Measurements from ENCODE around the gene RRAGB. TPM values are rescaled to one million over a fixed set of nuclear protein-coding genes. Genes with fewer than 3 reads are reported as not detected.

Gene RRAGB
- polyA plus RNA-seq, 1 donor (not counting 4 experiments of a cell fraction or from before 2014, with no cell fraction given) = 18.9 TPM

- no peak overlapping the region for H3K9ac ChIP-seq (ENCODE audit: control insufficient read depth, extremely low read depth, insufficient read depth, low read length)
- no peaks in the 10 kb centered on the region for H3K27me3 ChIP-seq (ENCODE audit: control insufficient read depth, extremely low read depth, insufficient read depth, low read length)
- dilution Hi-C loops (cut with MboI; ENCODE audit: extremely low pct_ligation_motif_present, low sequenced_read_pairs) = no loop called here
- no peaks in the 10 kb centered on the region for H3K4me1 ChIP-seq (ENCODE audit: control insufficient read depth, extremely low read depth, insufficient read depth, low read length)
- no peaks in the 10 kb centered on the region for H3K9me3 ChIP-seq (ENCODE audit: control insufficient read depth, low read depth, low read length)
- no peak for DNase-seq (ENCODE audit: low read depth, low spot score)
- no peaks in the 10 kb centered on the region for H3K36me3 ChIP-seq (ENCODE audit: control insufficient read depth in 2 of 2, extremely low read depth in 1 of 2, insufficient read depth in 2 of 2, low read length in 2 of 2)
- H3K27ac ChIP-seq (ENCODE audit: control insufficient read depth, insufficient read depth, low read length) = no peak overlapping the region
- no peaks in the 10 kb centered on the region for H3K9me1 ChIP-seq (ENCODE audit: control insufficient read depth, extremely low read depth, insufficient read depth, low read length)
- no peak for FAIRE-seq
- no peaks in the 10 kb centered on the region for H3K79me2 ChIP-seq (ENCODE audit: control insufficient read depth, insufficient read depth, low read length)
- H4K20me1 ChIP-seq (ENCODE audit: control insufficient read depth, extremely low read depth, insufficient read depth, low read length) = no peaks in the 10 kb centered on the region
- H3K4me3 ChIP-seq (ENCODE audit: control insufficient read depth in 2 of 3, extremely low read depth in 1 of 3, insufficient read depth in 2 of 3, low read depth in 1 of 3, low read length in 3 of 3) = no peak overlapping the region
- no peak for TF ChIP-seq CTCF (optimal IDR thresholded peaks at IDR 0.05 in 1 of 3, IDR thresholded peaks at IDR 0.05 in 1 of 3, conservative IDR thresholded peaks at IDR 0.05 in 1 of 3; ENCODE audit: extremely low read depth in 1 of 3, insufficient read depth in 2 of 3, low read length in 3 of 3)
- TF ChIP-seq EZH2 (IDR thresholded peaks at IDR 0.05; ENCODE audit: low read length) = no peak
- no peak overlapping the region for H3K4me2 ChIP-seq (ENCODE audit: control insufficient read depth, extremely low read depth, insufficient read depth, low read depth, low read length)
- H2AFZ ChIP-seq (ENCODE audit: control insufficient read depth, low read length) = no peak overlapping the region
These were observed 78.9 kb downstream of the RRAGB start for GRCh38 chrX:55796496-55796895.

- Histone ChIP-seq H3K9me1 (ENCODE audit: control insufficient read depth, extremely low read depth, insufficient read depth, low read length) (no peaks in the 10 kb centered on the region), H3K27me3 (ENCODE audit: control insufficient read depth, extremely low read depth, insufficient read depth, low read length) (no peaks in the 10 kb centered on the region), H2AFZ (ENCODE audit: control insufficient read depth, low read length) (no peak overlapping the region), H3K4me1 (ENCODE audit: control insufficient read depth, extremely low read depth, insufficient read depth, low read length) (no peaks in the 10 kb centered on the region), H3K27ac (ENCODE audit: control insufficient read depth, insufficient read depth, low read length) (no peak overlapping the region), H3K79me2 (ENCODE audit: control insufficient read depth, insufficient read depth, low read length) (no peaks in the 10 kb centered on the region), H3K4me2 (ENCODE audit: control insufficient read depth, extremely low read depth, insufficient read depth, low read depth, low read length) (no peak overlapping the region), H3K9ac (ENCODE audit: control insufficient read depth, extremely low read depth, insufficient read depth, low read length) (no peak overlapping the region), H4K20me1 (ENCODE audit: control insufficient read depth, extremely low read depth, insufficient read depth, low read length) (no peaks in the 10 kb centered on the region), H3K9me3 (ENCODE audit: control insufficient read depth, low read depth, low read length) (no peaks in the 10 kb centered on the region), H3K36me3 (ENCODE audit: control insufficient read depth in 2 of 2, extremely low read depth in 1 of 2, insufficient read depth in 2 of 2, low read length in 2 of 2) (no peaks in the 10 kb centered on the region), H3K4me3 (ENCODE audit: control insufficient read depth in 2 of 3, extremely low read depth in 1 of 3, insufficient read depth in 2 of 3, low read depth in 1 of 3, low read length in 3 of 3) (no peak overlapping the region)
- dilution Hi-C loops (cut with MboI; ENCODE audit: extremely low pct_ligation_motif_present, low sequenced_read_pairs) = no loop called here
- no peak for DNase-seq (ENCODE audit: low read depth, low spot score)
- no peak for FAIRE-seq
- no peak for TF ChIP-seq EZH2 (IDR thresholded peaks at IDR 0.05; ENCODE audit: low read length)
- no peak for TF ChIP-seq CTCF (optimal IDR thresholded peaks at IDR 0.05 in 1 of 3, IDR thresholded peaks at IDR 0.05 in 1 of 3, conservative IDR thresholded peaks at IDR 0.05 in 1 of 3; ENCODE audit: extremely low read depth in 1 of 3, insufficient read depth in 2 of 3, low read length in 3 of 3)
These were observed 84.3 kb downstream of the RRAGB start for GRCh38 chrX:55801811-55802210.

Other genes with a start within 250 kb of the RRAGB start
- 0.28 to 0.57 TPM (median 0.39 TPM) in 3 replicates for gene USP51, start 227.9 kb upstream of the RRAGB start, polyA plus RNA-seq
- gene FOXR2, start 94.3 kb upstream of the RRAGB start, polyA plus RNA-seq = not detected in 3 replicates